ENCODE measurements around the gene CNTNAP4. TPM values are rescaled to one million over a fixed set of nuclear protein-coding genes. Genes with fewer than 3 reads are reported as not detected.

Gene CNTNAP4
- polyA plus RNA-seq, 1 donor (not counting 4 experiments of a cell fraction or from before 2014, with no cell fraction given), result 0.08 TPM

- no peak overlapping the region for H2AFZ ChIP-seq (ENCODE audit: control insufficient read depth, low read length)
- DNase-seq (ENCODE audit: low read depth, low spot score) (no peak), FAIRE-seq (no peak)
- no peak overlapping the region for H3K9ac ChIP-seq (ENCODE audit: control insufficient read depth, extremely low read depth, insufficient read depth, low read length)
- H3K9me1 ChIP-seq (ENCODE audit: control insufficient read depth, extremely low read depth, insufficient read depth, low read length), result no peaks in the 10 kb centered on the region
- no peaks in the 10 kb centered on the region for H3K9me3 ChIP-seq (ENCODE audit: control insufficient read depth, low read depth, low read length)
- H3K4me3 ChIP-seq (ENCODE audit: control insufficient read depth in 2 of 3, extremely low read depth in 1 of 3, insufficient read depth in 2 of 3, low read depth in 1 of 3, low read length in 3 of 3), result no peak overlapping the region
- no peak overlapping the region for H3K4me2 ChIP-seq (ENCODE audit: control insufficient read depth, extremely low read depth, insufficient read depth, low read depth, low read length)
- no peaks in the 10 kb centered on the region for H3K79me2 ChIP-seq (ENCODE audit: control insufficient read depth, insufficient read depth, low read length)
- no peaks in the 10 kb centered on the region for H3K36me3 ChIP-seq (ENCODE audit: control insufficient read depth in 2 of 2, extremely low read depth in 1 of 2, insufficient read depth in 2 of 2, low read length in 2 of 2)
- H4K20me1 ChIP-seq (ENCODE audit: control insufficient read depth, extremely low read depth, insufficient read depth, low read length), result no peaks in the 10 kb centered on the region
- no peaks in the 10 kb centered on the region for H3K4me1 ChIP-seq (ENCODE audit: control insufficient read depth, extremely low read depth, insufficient read depth, low read length)
- H3K27me3 ChIP-seq (ENCODE audit: control insufficient read depth, extremely low read depth, insufficient read depth, low read length), result no peaks in the 10 kb centered on the region
- dilution Hi-C loops (cut with MboI; ENCODE audit: extremely low pct_ligation_motif_present, low sequenced_read_pairs), result no loop called here
- no peak overlapping the region for H3K27ac ChIP-seq (ENCODE audit: control insufficient read depth, insufficient read depth, low read length)
- TF ChIP-seq EZH2 (IDR thresholded peaks at IDR 0.05; ENCODE audit: low read length) (no peak), CTCF (optimal IDR thresholded peaks at IDR 0.05 in 1 of 3, IDR thresholded peaks at IDR 0.05 in 1 of 3, conservative IDR thresholded peaks at IDR 0.05 in 1 of 3; ENCODE audit: extremely low read depth in 1 of 3, insufficient read depth in 2 of 3, low read length in 3 of 3) (no peak)
These were observed 210.8 kb downstream of the CNTNAP4 start for GRCh38 chr16:76488065-76488417.

DNA sequence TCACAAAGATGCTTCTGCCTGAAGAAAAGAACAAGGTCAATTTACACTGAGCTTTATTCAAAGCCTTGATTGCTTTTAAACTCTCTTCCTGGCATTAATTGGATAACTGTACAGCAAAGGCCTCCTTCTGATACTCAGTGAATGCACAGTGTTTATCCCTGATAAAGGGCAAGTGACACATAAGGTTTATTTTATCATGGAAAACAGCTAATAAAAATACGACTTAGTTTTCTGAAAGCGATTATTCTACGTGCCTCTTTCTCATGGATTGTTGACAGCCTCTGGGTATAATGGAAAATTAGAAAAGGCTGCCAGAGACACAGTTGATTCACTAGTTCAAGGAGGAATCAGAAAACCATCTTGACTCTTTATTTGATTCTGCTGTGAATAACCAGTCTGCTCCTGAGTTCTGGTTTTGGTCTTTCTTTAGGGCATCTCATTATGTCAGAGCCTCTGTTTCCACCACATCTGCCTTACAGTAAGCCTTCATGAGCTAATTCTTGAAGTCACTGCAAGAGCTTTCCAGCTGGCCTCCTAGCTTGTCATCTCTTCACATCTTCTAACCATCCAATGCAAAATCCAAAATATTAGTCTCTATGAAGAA, 212.9 kb downstream of the CNTNAP4 start:
- dilution Hi-C loops (cut with MboI; ENCODE audit: extremely low pct_ligation_motif_present, low sequenced_read_pairs), result no loop called here

More for the DNA sequence above, 212.9 kb downstream of the CNTNAP4 start:
- Histone ChIP-seq H3K79me2 (ENCODE audit: control insufficient read depth, insufficient read depth, low read length) (no peaks in the 10 kb centered on the region), H3K9me1 (ENCODE audit: control insufficient read depth, extremely low read depth, insufficient read depth, low read length) (no peaks in the 10 kb centered on the region), H3K4me3 (ENCODE audit: control insufficient read depth in 2 of 3, extremely low read depth in 1 of 3, insufficient read depth in 2 of 3, low read depth in 1 of 3, low read length in 3 of 3) (no peak overlapping the region), H3K4me1 (ENCODE audit: control insufficient read depth, extremely low read depth, insufficient read depth, low read length) (no peaks in the 10 kb centered on the region), H4K20me1 (ENCODE audit: control insufficient read depth, extremely low read depth, insufficient read depth, low read length) (no peaks in the 10 kb centered on the region), H3K4me2 (ENCODE audit: control insufficient read depth, extremely low read depth, insufficient read depth, low read depth, low read length) (no peak overlapping the region), H2AFZ (ENCODE audit: control insufficient read depth, low read length) (no peak overlapping the region), H3K27me3 (ENCODE audit: control insufficient read depth, extremely low read depth, insufficient read depth, low read length) (no peaks in the 10 kb centered on the region), H3K9me3 (ENCODE audit: control insufficient read depth, low read depth, low read length) (no peaks in the 10 kb centered on the region), H3K36me3 (ENCODE audit: control insufficient read depth in 2 of 2, extremely low read depth in 1 of 2, insufficient read depth in 2 of 2, low read length in 2 of 2) (no peaks in the 10 kb centered on the region), H3K9ac (ENCODE audit: control insufficient read depth, extremely low read depth, insufficient read depth, low read length) (no peak overlapping the region), H3K27ac (ENCODE audit: control insufficient read depth, insufficient read depth, low read length) (no peak overlapping the region)
- DNase-seq (ENCODE audit: low read depth, low spot score) (no peak), FAIRE-seq (no peak)
- TF ChIP-seq CTCF (optimal IDR thresholded peaks at IDR 0.05 in 1 of 3, IDR thresholded peaks at IDR 0.05 in 1 of 3, conservative IDR thresholded peaks at IDR 0.05 in 1 of 3; ENCODE audit: extremely low read depth in 1 of 3, insufficient read depth in 2 of 3, low read length in 3 of 3), result no peak
- TF ChIP-seq EZH2 (IDR thresholded peaks at IDR 0.05; ENCODE audit: low read length), result no peak

Measured in keratinocyte (primary cell).